Tibial nerve (tissue), 4 donors: ENCODE measurements around the gene SCAI. TPM values are rescaled to one million over a fixed set of nuclear protein-coding genes. Genes with fewer than 3 reads are reported as not detected.
"Not testable (repeated sequence)": the region's sequence is repeated elsewhere in the genome, so short reads cannot be mapped to it uniquely, and the experiment has no call there.

Source experiments
- DNase-seq, 2 donors: peaks; one replicate each; pipeline ENCODE4 v3.0.0-alpha.2; 2019; ENCODE audit warnings: low spot score in 2 of 2
- H3K27ac ChIP-seq, 4 donors: fragments of 200-600 bp; sonication (generic) in 3 of 4; one replicate each; pipeline ENCODE4 v1.5.1; 2017 to 2019; ENCODE audit warnings: mild to moderate bottlenecking in 1 of 4
- H3K27me3 ChIP-seq, 2 donors: fragments of 200-600 bp; sonication (generic) in 1 of 2; one replicate each; pipeline versions ENCODE4 v1.5.1 to v1.6.0; 2017 to 2019
- H3K36me3 ChIP-seq, 3 donors: fragments of 200-600 bp; sonication (generic); one replicate each; pipeline ENCODE4 v1.5.1; 2018 to 2019
- H3K4me1 ChIP-seq, 4 donors: fragments of 200-600 bp; sonication (generic) in 3 of 4; one replicate each; pipeline ENCODE4 v1.5.1; 2017 to 2019
- H3K4me3 ChIP-seq, 4 donors: fragments of 200-600 bp; sonication (generic) in 3 of 4; one replicate each; pipeline ENCODE4 v1.5.1; 2017 to 2019; ENCODE audit warnings: mild to moderate bottlenecking in 1 of 4, moderate library complexity in 1 of 4
- H3K9me3 ChIP-seq, 4 donors: fragments of 200-600 bp; sonication (generic) in 3 of 4; one replicate each; pipeline ENCODE4 v1.5.1; 2017 to 2019
- EP300 ChIP-seq, 2 donors: sonication (generic); formaldehyde crosslinking; IDR thresholded peaks; one replicate each; pipeline ENCODE4 v1.6.1; 2017; ENCODE audit warnings: antibody characterized with exemption in 2 of 2, mild to moderate bottlenecking in 1 of 2
- POLR2A ChIP-seq, 2 donors: fragments of 450-650 bp; IDR thresholded peaks; one replicate each; pipeline ENCODE4 v1.6.1; 2017; ENCODE audit warnings: antibody characterized with exemption in 2 of 2, mild to moderate bottlenecking in 2 of 2, moderate library complexity in 2 of 2
- WGBS, 2 donors: methylation state at CpG; one replicate each; pipeline ENCODE4 v1.1.5; 2018; 5-methylcytosine and 5-hydroxymethylcytosine counted together
- total RNA-seq, 4 donors: library from RNA; depleted of rRNA; stranded (reverse); fragments of >200 nt; gene quantifications; one replicate each; pipeline ENCODE4 v1.1.0, GENCODE V29; 2016
- TF ChIP-seq, protein P1 (sequence below), 5 experiments: fragments of 200-600 bp in 3 of 5; fragments of 450-650 bp in 2 of 5; sonication (generic) in 3 of 5; IDR thresholded peaks; one replicate each; pipeline ENCODE4 v1.5.1; 2016 to 2019; ENCODE audit warnings: antibody characterized with exemption in 5 of 5, mild to moderate bottlenecking in 3 of 5, moderate library complexity in 2 of 5

The SCAI gene
- total RNA-seq, 4 donors from 2014 or later, result 8.8 to 19.2 (median 9.4) TPM

DNA sequence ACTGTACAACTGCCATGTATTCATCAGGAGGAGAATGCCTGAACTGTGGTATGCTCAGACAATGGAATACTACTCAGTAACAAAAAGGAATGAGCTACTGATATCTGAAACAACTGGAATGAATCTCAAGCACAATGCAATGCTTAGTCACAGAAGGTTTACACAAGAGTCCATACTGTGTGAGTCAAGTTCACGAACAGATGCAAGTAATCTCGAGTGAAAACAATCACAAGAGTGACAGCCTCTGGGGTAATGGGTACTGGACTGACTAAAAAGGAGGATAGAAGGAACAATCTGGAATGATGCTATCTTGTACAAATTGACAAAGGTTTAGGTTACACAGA is 182.9 kb downstream of the SCAI start:
- H3K27ac ChIP-seq, result no peak overlapping the region
- TF ChIP-seq POLR2A (IDR thresholded peaks at IDR 0.05), result no peak
- no peak for TF ChIP-seq EP300 (IDR thresholded peaks at IDR 0.05)
- TF ChIP-seq, protein P1, sequence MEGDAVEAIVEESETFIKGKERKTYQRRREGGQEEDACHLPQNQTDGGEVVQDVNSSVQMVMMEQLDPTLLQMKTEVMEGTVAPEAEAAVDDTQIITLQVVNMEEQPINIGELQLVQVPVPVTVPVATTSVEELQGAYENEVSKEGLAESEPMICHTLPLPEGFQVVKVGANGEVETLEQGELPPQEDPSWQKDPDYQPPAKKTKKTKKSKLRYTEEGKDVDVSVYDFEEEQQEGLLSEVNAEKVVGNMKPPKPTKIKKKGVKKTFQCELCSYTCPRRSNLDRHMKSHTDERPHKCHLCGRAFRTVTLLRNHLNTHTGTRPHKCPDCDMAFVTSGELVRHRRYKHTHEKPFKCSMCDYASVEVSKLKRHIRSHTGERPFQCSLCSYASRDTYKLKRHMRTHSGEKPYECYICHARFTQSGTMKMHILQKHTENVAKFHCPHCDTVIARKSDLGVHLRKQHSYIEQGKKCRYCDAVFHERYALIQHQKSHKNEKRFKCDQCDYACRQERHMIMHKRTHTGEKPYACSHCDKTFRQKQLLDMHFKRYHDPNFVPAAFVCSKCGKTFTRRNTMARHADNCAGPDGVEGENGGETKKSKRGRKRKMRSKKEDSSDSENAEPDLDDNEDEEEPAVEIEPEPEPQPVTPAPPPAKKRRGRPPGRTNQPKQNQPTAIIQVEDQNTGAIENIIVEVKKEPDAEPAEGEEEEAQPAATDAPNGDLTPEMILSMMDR (IDR thresholded peaks at IDR 0.05), result no peak
- 82 to 93% methylated on average over 2 of the region's 2 CpGs for WGBS, 2 donors
- H3K27me3 ChIP-seq, result no peaks in the 10 kb centered on the region
- H3K4me1 ChIP-seq, result no peaks in the 10 kb centered on the region
- no peak for DNase-seq
- H3K4me3 ChIP-seq, result no peak overlapping the region
- no peaks in the 10 kb centered on the region for H3K9me3 ChIP-seq
- H3K36me3 ChIP-seq, result peaks cover 0 to 12% (median 0%) of the 10 kb centered on the region in 3 donors

DNA sequence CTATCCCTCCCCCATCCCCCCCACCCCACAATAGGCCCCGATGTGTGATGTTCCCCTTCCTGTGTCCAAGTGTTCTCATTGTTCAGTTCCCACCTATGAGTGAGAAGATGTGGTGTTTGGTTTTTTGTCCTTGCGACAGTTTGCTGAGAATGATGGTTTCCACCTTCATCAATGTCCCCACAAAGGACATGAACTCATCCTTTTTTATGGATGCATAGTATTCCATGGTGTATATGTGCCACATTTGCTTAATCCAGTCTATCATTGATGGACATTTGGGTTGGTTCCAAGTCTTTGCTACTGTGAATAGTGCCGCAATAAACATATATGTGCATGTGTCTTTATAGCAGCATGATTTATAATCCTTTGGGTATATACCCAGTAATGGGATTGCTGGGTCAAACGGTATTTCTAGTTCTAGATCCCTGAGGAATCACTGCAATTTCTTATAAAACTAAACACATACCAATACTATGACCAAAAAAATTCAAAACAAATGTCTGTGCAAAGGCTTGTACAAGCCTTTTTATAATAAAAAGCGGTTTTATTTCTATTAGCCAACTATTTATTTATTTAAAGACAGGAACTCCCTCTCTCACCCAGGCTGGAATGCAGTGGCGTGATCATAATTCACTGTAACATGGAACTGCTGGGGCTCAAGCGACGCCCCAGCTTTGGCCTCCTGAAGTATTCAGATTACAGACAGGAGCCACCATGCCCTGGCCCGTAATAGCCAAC is 183.5 kb downstream of the SCAI start:
- H3K27ac ChIP-seq, H3K9me3 ChIP-seq, H3K4me3 ChIP-seq, H3K4me1 ChIP-seq, H3K27me3 ChIP-seq, H3K36me3 ChIP-seq, DNase-seq: not testable (repeated sequence)
- WGBS, 2 donors, result 91 to 96% methylated on average over 9 of the region's 9 CpGs

DNA sequence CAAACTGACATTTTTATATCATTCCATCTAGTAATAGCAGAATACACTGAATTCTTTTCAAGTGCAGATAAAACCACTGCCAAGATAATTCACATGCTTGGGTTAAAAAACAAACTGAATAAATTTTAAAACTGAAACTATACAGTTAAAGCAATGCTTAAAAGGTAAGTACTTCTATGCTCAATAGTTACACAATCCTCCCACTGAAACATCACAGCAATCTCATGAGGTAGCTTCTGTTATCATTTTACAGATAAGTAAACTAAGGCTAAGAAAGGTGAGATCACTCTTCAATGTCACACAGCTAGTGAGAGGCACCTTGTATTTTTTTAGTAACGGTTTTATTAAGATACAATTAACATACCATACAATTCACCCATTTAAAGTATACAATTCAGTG is 189.1 kb downstream of the SCAI start:
- TF ChIP-seq, protein P1 (IDR thresholded peaks at IDR 0.05), result no peak
- no peak for TF ChIP-seq POLR2A (IDR thresholded peaks at IDR 0.05)
- TF ChIP-seq EP300 (IDR thresholded peaks at IDR 0.05), result no peak
- Histone ChIP-seq H3K4me3 (no peak overlapping the region), H3K27me3 (no peaks in the 10 kb centered on the region), H3K9me3 (no peaks in the 10 kb centered on the region), H3K27ac (no peak overlapping the region), H3K36me3 (no peaks in the 10 kb centered on the region), H3K4me1 (no peaks in the 10 kb centered on the region)
- DNase-seq, result no peak
- 79 to 80% methylated on average over 1 of the region's 1 CpG for WGBS, 2 donors

DNA sequence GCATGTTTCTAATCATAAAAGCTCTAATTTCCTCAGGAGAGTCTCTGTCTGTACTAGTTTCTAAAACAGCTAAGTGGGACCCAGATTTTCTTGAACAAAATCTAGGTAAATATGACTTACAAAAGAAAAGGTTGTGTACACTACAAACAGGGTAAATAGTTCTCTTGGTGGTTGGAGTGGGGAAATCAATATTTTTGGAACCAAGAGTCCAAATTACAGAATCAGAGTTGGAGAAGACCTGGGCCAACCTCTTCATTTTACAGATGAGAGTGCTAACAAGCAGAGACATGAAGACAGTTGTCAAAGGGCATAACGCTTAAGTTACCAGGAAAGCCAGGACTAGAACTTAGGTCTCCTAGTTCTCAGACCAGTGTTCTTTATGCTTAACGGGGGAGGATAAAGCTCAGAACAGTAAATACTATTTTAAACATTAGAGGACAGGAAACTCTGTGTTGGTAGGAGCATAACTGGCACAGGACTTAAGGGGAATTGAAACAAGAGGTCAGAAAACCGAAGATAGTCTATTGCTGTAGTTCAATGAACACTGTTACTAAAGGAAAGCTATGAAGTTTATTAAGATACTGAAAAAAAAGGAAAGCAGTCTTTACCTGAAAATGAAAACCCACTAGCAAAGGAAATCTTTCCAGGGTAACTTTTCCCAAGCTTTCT is 193.1 kb downstream of the SCAI start:
- Histone ChIP-seq H3K9me3 (no peaks in the 10 kb centered on the region), H3K4me3 (no peak overlapping the region), H3K36me3 (no peaks in the 10 kb centered on the region), H3K27me3 (no peaks in the 10 kb centered on the region), H3K27ac (no peak overlapping the region), H3K4me1 (no peaks in the 10 kb centered on the region)
- DNase-seq, result no peak
- TF ChIP-seq POLR2A (IDR thresholded peaks at IDR 0.05), result no peak
- no peak for TF ChIP-seq EP300 (IDR thresholded peaks at IDR 0.05)
- TF ChIP-seq, protein P1 (IDR thresholded peaks at IDR 0.05), result no peak
- 81 to 86% methylated on average over 3 of the region's 3 CpGs for WGBS, 2 donors

GRCh38 chr9:124949387-124949786 is 193.9 kb downstream of the SCAI start:
- H3K27ac ChIP-seq, result no peak overlapping the region
- no peaks in the 10 kb centered on the region for H3K36me3 ChIP-seq
- 79 to 83% methylated on average over 2 of the region's 2 CpGs for WGBS, 2 donors
- TF ChIP-seq POLR2A (IDR thresholded peaks at IDR 0.05), result no peak
- TF ChIP-seq EP300 (IDR thresholded peaks at IDR 0.05), result no peak
- TF ChIP-seq, protein P1 (IDR thresholded peaks at IDR 0.05), result no peak
- H3K27me3 ChIP-seq, result no peaks in the 10 kb centered on the region
- H3K4me1 ChIP-seq, result no peaks in the 10 kb centered on the region
- DNase-seq, result no peak
- no peaks in the 10 kb centered on the region for H3K9me3 ChIP-seq
- H3K4me3 ChIP-seq, result no peak overlapping the region
